HEK293T (cell line): ENCODE results near the gene ADAMTS7.

ENCODE experiments used
- FOXM1 ChIP-seq: fragments of 450-650 bp; IDR thresholded peaks from 2 replicates; pipeline ENCODE4 v1.6.1; 2017; ENCODE audit warnings: mild to moderate bottlenecking, borderline replicate concordance
- SP1 ChIP-seq: fragments of 450-650 bp; IDR thresholded peaks from 2 replicates; pipeline ENCODE4 v1.6.1; 2017

DNA sequence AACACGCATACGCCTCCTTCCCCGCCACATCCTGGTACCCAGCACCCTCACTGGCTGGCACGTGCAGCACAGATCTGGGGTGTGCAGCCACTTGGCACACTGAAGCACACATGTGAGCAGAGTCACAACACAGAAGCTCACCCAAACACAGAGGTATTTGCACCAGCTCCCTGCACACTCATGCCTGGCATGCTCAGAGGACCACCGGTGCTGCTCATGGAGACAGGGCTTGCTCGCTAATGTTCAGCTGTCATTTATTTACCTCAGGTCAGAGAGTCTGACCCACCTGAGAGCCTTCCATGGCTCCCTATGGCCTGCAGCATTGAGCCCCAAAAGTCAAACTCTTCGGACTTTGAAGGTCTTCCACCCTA, 70.4 kb downstream of the ADAMTS7 start:
- TF ChIP-seq SP1 (no peak), FOXM1 (no peak)
